Superior temporal gyrus (tissue), 1 donor: ENCODE data around the gene AKAP7.
"Not testable (repeated sequence)": the region's sequence is repeated elsewhere in the genome, so short reads cannot be mapped to it uniquely, and the experiment has no call there.

ENCODE experiments used
- DNase-seq: peaks from one replicate; pipeline ENCODE4 v3.0.0-alpha.2; 2016; ENCODE audit errors: extremely low spot score

AKAP7 gene

GRCh38 chr6:131251590-131252199 is 116.4 kb downstream of the AKAP7 start:
- peak; percentile 56 for DNase-seq

GRCh38 chr6:131255434-131255833 is 120.2 kb downstream of the AKAP7 start:
- no peak for DNase-seq

- no peak for DNase-seq
These were observed 120.6 kb downstream of the AKAP7 start for GRCh38 chr6:131255911-131256310.

- no peak for DNase-seq
These were observed 121.8 kb downstream of the AKAP7 start for GRCh38 chr6:131257104-131257503.

- DNase-seq, result no peak
These were observed 122.9 kb downstream of the AKAP7 start for GRCh38 chr6:131258010-131258652.

- no peak for DNase-seq
These were observed 123.7 kb downstream of the AKAP7 start for GRCh38 chr6:131258816-131259476.

- DNase-seq, result not testable (repeated sequence)
These were observed 125.7 kb downstream of the AKAP7 start for GRCh38 chr6:131260960-131261359.

- DNase-seq, result no peak
These were observed 126.8 kb downstream of the AKAP7 start for GRCh38 chr6:131262060-131262459.

- no peak for DNase-seq
These were observed 130.7 kb downstream of the AKAP7 start for GRCh38 chr6:131265939-131266338.

GRCh38 chr6:131268303-131268702 is 133.0 kb downstream of the AKAP7 start:
- DNase-seq, result no peak

GRCh38 chr6:131269565-131270391 is 134.5 kb downstream of the AKAP7 start:
- DNase-seq, result no peak

GRCh38 chr6:131270534-131270933 is 135.3 kb downstream of the AKAP7 start:
- no peak for DNase-seq

- no peak for DNase-seq
These were observed 140.0 kb downstream of the AKAP7 start for GRCh38 chr6:131275273-131275672.

GRCh38 chr6:131277591-131277990 is 142.3 kb downstream of the AKAP7 start:
- no peak for DNase-seq

GRCh38 chr6:131281471-131282270 is 146.4 kb downstream of the AKAP7 start:
- peak; percentile 83 for DNase-seq

- DNase-seq, result peak; percentile 55
These were observed 147.1 kb downstream of the AKAP7 start for GRCh38 chr6:131282365-131282764.

GRCh38 chr6:131283466-131284175 is 148.4 kb downstream of the AKAP7 start:
- no peak for DNase-seq

- DNase-seq, result no peak
These were observed 150.3 kb downstream of the AKAP7 start for GRCh38 chr6:131285548-131285947.

- no peak for DNase-seq
These were observed 151.3 kb downstream of the AKAP7 start for GRCh38 chr6:131286469-131287040.

- no peak for DNase-seq
These were observed 152.9 kb downstream of the AKAP7 start for GRCh38 chr6:131288214-131288613.
